Karpas-422 (cell line): ENCODE measurements around the gene CARD10. TPM values are rescaled to one million over a fixed set of nuclear protein-coding genes. Genes with fewer than 3 reads are reported as not detected.

Experiments
- DNase-seq: peaks from one replicate; pipeline ENCODE4 v3.0.0-alpha.2; 2015
- H2AFZ ChIP-seq: fragments of 200-600 bp; sonication (generic); 2 replicates; pipeline ENCODE4 v1.6.1; 2014; ENCODE audit warnings: antibody characterized with exemption, low read length, mixed read lengths
- H3K27ac ChIP-seq: fragments of 200-600 bp; sonication (generic); 2 replicates; pipeline ENCODE4 v1.5.1; 2014; ENCODE audit warnings: mild to moderate bottlenecking, low read length, moderate library complexity
- H3K27me3 ChIP-seq: fragments of 200-600 bp; sonication (generic); 2 replicates; pipeline ENCODE4 v1.6.1; 2014; ENCODE audit warnings: low read length, mixed read lengths
- H3K36me3 ChIP-seq: fragments of 200-600 bp; sonication (generic); 2 replicates; pipeline ENCODE4 v1.6.1; 2014; ENCODE audit warnings: low read length, mixed read lengths; ENCODE audit not compliant: insufficient read depth
- H3K4me1 ChIP-seq: fragments of 200-600 bp; sonication (generic); 2 replicates; pipeline ENCODE4 v1.6.1; 2014; ENCODE audit warnings: mild to moderate bottlenecking, low read length, mixed read lengths
- H3K4me2 ChIP-seq: fragments of 200-600 bp; sonication (generic); 2 replicates; pipeline ENCODE4 v1.6.1; 2014; ENCODE audit warnings: low read length, low read depth, mild to moderate bottlenecking; ENCODE audit not compliant: poor library complexity, severe bottlenecking
- H3K4me3 ChIP-seq: fragments of 200-600 bp; sonication (generic); 2 replicates; pipeline ENCODE4 v1.5.1; 2014; ENCODE audit warnings: mild to moderate bottlenecking, antibody characterized with exemption, low read length, mixed read lengths
- H3K79me2 ChIP-seq: fragments of 200-600 bp; sonication (generic); 2 replicates; pipeline ENCODE4 v1.6.1; 2014; ENCODE audit warnings: mild to moderate bottlenecking, low read length, mixed read lengths
- H3K9ac ChIP-seq: fragments of 200-600 bp; sonication (generic); 2 replicates; pipeline ENCODE4 v1.6.0; 2014; ENCODE audit warnings: low read length
- H3K9me2 ChIP-seq: fragments of 200-600 bp; sonication (generic), shearing (Covaris generic); replicated peaks from 2 replicates; pipeline ENCODE4 v1.6.0; 2014; ENCODE audit warnings: mild to moderate bottlenecking, low read length, moderate library complexity; ENCODE audit not compliant: insufficient read depth
- H3K9me3 ChIP-seq: fragments of 300-700, 200-600 bp; sonication (generic); 2 replicates; pipeline ENCODE4 v1.6.1; 2014; ENCODE audit warnings: low read length, mixed read lengths
- H4K20me1 ChIP-seq: fragments of 200-600 bp; sonication (generic); 2 replicates; pipeline ENCODE4 v1.6.1; 2014; ENCODE audit warnings: mild to moderate bottlenecking, antibody characterized with exemption, low read length, low read depth; ENCODE audit not compliant: insufficient read depth
- total RNA-seq: library from RNA; depleted of rRNA; stranded (reverse); fragments of >200 nt; shearing (Covaris generic); gene quantifications from 2 replicates; pipeline ENCODE4 v1.2.3, GENCODE V29; 2014; ENCODE audit warnings: low replicate concordance

Gene CARD10
- total RNA-seq, 1 experiment from 2014 or later, result not detected

DNA sequence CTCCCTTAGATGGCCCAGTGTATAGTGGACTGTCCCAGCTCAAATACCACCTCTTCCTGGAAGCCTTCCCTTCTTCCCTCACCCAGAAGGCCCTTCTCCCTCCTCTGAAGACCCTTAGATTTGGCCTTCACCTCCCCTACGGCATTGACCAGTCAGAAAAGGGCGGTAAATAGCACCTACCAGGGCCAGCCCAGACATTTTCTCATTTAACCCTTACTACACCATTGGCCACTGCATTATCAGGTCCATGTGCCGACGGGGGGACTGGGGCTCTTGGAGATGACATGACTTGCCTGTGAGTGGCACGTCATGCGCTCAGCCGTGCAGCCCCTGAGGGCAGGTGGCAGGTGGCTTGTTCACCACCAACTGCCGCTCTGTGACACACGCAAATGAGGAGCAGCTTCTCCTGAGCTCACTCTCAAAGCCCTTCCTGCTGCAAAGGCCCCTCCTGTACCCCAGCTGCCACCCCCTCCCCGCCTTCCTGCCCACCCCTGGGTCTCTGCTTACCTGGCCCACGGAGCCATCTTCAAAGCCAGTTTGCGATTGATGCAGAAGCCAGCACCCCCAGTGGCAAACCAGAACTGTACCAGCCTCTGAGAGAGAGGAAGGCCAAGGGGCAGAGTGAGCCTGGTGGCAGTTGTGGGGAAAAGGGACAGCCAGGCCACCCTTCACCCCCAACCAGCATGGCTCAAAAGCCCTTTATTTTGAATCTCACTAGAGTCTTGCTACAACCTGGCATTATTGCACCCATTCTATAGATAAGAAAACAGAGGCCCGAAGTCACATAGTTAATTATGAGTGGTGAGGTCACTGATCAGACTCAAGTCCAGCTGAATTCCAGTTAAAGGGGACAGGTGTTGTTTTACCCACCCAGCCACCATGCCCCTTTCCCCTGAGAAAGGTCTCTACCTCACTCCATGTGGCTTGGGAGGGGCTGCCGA is 42.6 kb downstream of the CARD10 start:
- Histone ChIP-seq H3K27me3 (no peaks in the 10 kb centered on the region), H3K4me2 (peak overlapping the region; percentile 23), H4K20me1 (peaks cover 18% of the 10 kb centered on the region; the same call in 1 of the 2 replicates), H3K4me1 (peaks cover 30% of the 10 kb centered on the region), H3K4me3 (no peak overlapping the region), H3K79me2 (peaks cover 15% of the 10 kb centered on the region), H3K9me3 (no peaks in the 10 kb centered on the region), H3K9me2 (no peaks in the 10 kb centered on the region), H2AFZ (no peak overlapping the region), H3K27ac (peak overlapping the region; percentile 86), H3K36me3 (peaks cover 9% of the 10 kb centered on the region; the same call in 1 of the 2 replicates), H3K9ac (peak overlapping the region; percentile 28)
- peak; percentile 63 for DNase-seq

DNA sequence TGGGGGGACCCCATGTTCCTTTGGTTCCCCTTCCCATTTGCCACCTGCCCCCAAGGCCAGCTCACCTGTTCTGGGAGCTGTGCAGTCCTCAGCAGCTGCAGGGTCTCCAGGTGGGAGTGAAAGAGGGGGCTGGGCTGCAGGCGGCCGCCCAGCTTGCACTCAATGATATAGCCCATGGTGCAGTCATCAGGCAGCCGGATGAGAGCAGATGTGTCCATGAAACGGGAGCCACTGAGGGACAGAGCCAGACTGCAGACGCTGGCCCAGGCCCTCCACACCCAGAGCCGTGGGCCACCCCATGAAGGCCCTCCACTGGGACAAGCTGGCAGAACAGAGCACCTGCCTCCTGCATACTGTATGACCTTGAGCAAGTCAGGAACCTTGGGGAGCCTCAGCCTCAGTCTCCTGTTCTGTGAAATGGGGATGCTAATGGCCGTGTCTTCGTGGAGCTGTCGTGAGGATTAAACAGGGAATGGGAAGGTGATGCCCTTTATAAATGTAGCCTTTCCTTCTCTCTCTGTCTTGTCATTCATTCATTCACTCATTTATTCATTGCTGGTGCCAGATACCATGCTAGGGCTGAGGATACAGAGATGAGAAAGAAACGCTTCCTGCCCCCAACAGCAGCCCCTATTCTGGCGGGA is 44.6 kb downstream of the CARD10 start:
- Histone ChIP-seq H2AFZ (no peak overlapping the region), H3K27me3 (no peaks in the 10 kb centered on the region), H3K27ac (no peak overlapping the region), H3K9me2 (no peaks in the 10 kb centered on the region), H3K36me3 (peaks cover 8% of the 10 kb centered on the region; the same call in 1 of the 2 replicates), H3K79me2 (no peaks in the 10 kb centered on the region), H3K4me2 (no peak overlapping the region), H3K4me1 (peaks cover 28% of the 10 kb centered on the region), H3K9ac (no peak overlapping the region), H3K9me3 (no peaks in the 10 kb centered on the region), H4K20me1 (peaks cover 11% of the 10 kb centered on the region; the same call in 1 of the 2 replicates), H3K4me3 (no peak overlapping the region)
- no peak for DNase-seq

- no peak overlapping the region for H2AFZ ChIP-seq
- H4K20me1 ChIP-seq, result peaks cover 11% of the 10 kb centered on the region; the same call in 1 of the 2 replicates
- no peak overlapping the region for H3K27ac ChIP-seq
- H3K4me2 ChIP-seq, result no peak overlapping the region
- no peaks in the 10 kb centered on the region for H3K9me2 ChIP-seq
- no peaks in the 10 kb centered on the region for H3K27me3 ChIP-seq
- peaks cover 8% of the 10 kb centered on the region for H3K36me3 ChIP-seq
- no peak for DNase-seq
- no peak overlapping the region for H3K9ac ChIP-seq
- H3K9me3 ChIP-seq, result no peaks in the 10 kb centered on the region
- peaks cover 28% of the 10 kb centered on the region for H3K4me1 ChIP-seq
- H3K79me2 ChIP-seq, result no peaks in the 10 kb centered on the region
- no peak overlapping the region for H3K4me3 ChIP-seq
Measured at GRCh38 chr22:37473437-37473946, 45.7 kb downstream of the CARD10 start.

DNA sequence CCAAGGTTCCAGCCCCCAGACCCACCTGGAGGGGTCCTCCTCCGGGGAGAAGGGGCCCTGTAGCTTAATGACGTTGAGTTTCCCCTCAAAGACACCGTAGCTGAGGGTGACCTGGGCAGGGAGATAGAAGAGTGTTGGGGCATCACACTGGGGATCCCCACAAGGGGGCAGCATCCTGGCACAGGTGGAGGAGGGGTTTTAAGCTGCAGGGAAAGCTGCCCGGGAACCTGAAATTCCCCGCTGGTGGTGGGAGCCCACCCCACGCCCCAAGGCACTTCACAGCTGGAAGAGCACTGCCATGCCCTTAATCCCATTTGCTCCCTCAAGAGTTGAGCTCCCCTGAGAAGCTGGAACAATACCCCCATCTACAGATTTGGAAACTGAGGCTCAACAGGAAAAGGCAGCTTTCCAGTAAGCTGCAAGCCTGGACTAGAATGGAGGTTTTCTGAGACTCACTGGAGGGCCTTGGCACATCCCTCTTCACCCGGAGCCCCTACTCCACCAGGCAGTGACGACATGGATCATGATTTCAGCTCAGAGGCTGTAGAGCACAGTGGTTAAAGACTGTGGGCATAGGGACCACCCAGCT is 46.7 kb downstream of the CARD10 start:
- no peak overlapping the region for H3K4me2 ChIP-seq
- H3K9me3 ChIP-seq, result no peaks in the 10 kb centered on the region
- peaks cover 5% of the 10 kb centered on the region for H3K36me3 ChIP-seq
- no peaks in the 10 kb centered on the region for H3K9me2 ChIP-seq
- H3K9ac ChIP-seq, result no peak overlapping the region
- H4K20me1 ChIP-seq, result peaks cover 11% of the 10 kb centered on the region; the same call in 1 of the 2 replicates
- no peak overlapping the region for H3K4me3 ChIP-seq
- no peak overlapping the region for H3K27ac ChIP-seq
- no peak overlapping the region for H2AFZ ChIP-seq
- H3K79me2 ChIP-seq, result no peaks in the 10 kb centered on the region
- H3K27me3 ChIP-seq, result no peaks in the 10 kb centered on the region
- H3K4me1 ChIP-seq, result peaks cover 19% of the 10 kb centered on the region
- peak; percentile 71 for DNase-seq

GRCh38 chr22:37471727-37472417 is 47.3 kb downstream of the CARD10 start:
- Histone ChIP-seq H3K27me3 (no peaks in the 10 kb centered on the region), H2AFZ (no peak overlapping the region), H3K4me2 (no peak overlapping the region), H3K9ac (no peak overlapping the region), H3K9me3 (no peaks in the 10 kb centered on the region), H3K27ac (no peak overlapping the region), H3K4me3 (no peak overlapping the region), H3K9me2 (no peaks in the 10 kb centered on the region), H3K79me2 (no peaks in the 10 kb centered on the region), H3K4me1 (peaks cover 13% of the 10 kb centered on the region), H4K20me1 (peaks cover 11% of the 10 kb centered on the region; the same call in 1 of the 2 replicates), H3K36me3 (peaks cover 5% of the 10 kb centered on the region)
- DNase-seq, result no peak

- Histone ChIP-seq H3K79me2 (no peaks in the 10 kb centered on the region), H3K36me3 (no peaks in the 10 kb centered on the region; the same call in 1 of the 2 replicates), H3K4me1 (peaks cover 11% of the 10 kb centered on the region), H3K9ac (no peak overlapping the region), H3K4me2 (no peak overlapping the region), H3K4me3 (no peak overlapping the region), H3K9me3 (no peaks in the 10 kb centered on the region), H3K27me3 (no peaks in the 10 kb centered on the region), H4K20me1 (peaks cover 16% of the 10 kb centered on the region; the same call in 1 of the 2 replicates), H3K9me2 (no peaks in the 10 kb centered on the region), H2AFZ (no peak overlapping the region), H3K27ac (no peak overlapping the region)
- DNase-seq, result no peak
Measured at GRCh38 chr22:37470087-37470445, 49.1 kb downstream of the CARD10 start.

DNA sequence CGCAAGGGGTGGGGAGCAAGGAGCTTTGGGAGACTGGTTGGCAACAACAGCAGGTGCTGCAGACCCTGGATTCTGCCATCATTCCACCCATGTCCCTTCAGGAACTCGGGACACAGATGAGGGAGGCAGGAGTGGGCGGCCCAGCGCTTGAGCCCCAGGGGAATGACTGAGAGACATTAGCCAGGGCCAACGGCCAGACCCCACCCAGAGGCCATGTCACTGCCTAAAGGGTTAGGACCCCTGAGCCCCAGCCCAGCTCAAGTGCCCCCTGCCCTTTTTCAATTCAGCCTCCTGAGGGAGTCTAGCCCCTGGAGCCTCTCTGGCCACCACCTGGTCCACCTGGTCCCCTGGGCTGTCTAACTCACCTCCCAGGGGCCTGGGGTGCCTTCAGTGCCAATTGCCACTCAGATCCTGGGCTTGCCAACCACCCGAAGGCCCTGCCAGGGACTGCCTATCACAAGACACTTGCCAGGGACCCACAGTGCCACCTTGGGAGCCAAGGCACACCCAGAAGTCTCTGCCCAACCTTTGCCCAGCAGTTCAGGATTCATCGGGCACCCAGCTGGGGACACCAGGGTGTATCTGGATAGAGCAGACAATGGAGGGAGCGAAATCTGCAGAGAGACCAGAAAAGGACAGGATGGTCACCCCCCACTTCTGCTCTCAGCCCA is 49.7 kb downstream of the CARD10 start:
- Histone ChIP-seq H3K27me3 (no peaks in the 10 kb centered on the region), H4K20me1 (peaks cover 16% of the 10 kb centered on the region; the same call in 1 of the 2 replicates), H3K9me3 (no peaks in the 10 kb centered on the region), H3K27ac (no peak overlapping the region), H3K4me2 (no peak overlapping the region), H3K4me1 (peaks cover 16% of the 10 kb centered on the region), H3K9me2 (no peaks in the 10 kb centered on the region), H3K79me2 (no peaks in the 10 kb centered on the region), H3K4me3 (no peak overlapping the region), H2AFZ (no peak overlapping the region), H3K9ac (no peak overlapping the region), H3K36me3 (no peaks in the 10 kb centered on the region; the same call in 1 of the 2 replicates)
- DNase-seq, result no peak
